ENCODE measurements around the gene EIF3M.

DNA sequence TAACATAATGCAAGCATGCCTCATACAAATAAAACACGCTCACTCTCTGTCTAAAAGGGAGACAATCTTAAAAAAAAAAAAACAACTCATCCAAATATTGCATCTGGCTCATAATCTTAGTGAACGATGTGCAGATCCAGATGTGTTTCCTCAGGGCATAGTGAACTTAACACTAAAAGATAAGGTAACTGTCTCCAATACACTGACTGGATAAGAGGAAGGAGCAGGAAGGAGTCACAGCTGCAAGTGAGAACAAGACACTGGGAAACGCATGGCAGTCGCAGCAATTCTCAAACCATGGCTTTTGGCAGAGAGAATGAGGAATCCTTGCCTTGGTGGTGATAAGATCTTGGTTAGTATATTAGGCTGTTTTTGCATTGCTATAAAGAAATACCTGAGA, 9.2 kb upstream of the EIF3M start:
- no peak for TF ChIP-seq POLR2A (IDR thresholded peaks at IDR 0.05; ENCODE audit: low read depth, low read length)
- no peak for TF ChIP-seq POLR2AphosphoS5 (IDR thresholded peaks at IDR 0.05; ENCODE audit: low read depth, low read length)

All from GM12892 (cell line).